Measurements from ENCODE around the gene FMN1. TPM values are rescaled to one million over a fixed set of nuclear protein-coding genes. Genes with fewer than 3 reads are reported as not detected.

The FMN1 gene
- polyA plus RNA-seq, 1 donor from 2014 or later: 0.40 TPM

GRCh38 chr15:32794973-32795372 is 399.5 kb downstream of the FMN1 start:
- TF ChIP-seq EP300 (conservative IDR thresholded peaks at IDR 0.05; ENCODE audit: poor library complexity, severe bottlenecking) (no peak), MXI1 (conservative IDR thresholded peaks at IDR 0.05; ENCODE audit: poor library complexity, severe bottlenecking) (no peak), RAD21 (conservative IDR thresholded peaks at IDR 0.05) (no peak), CTCF (IDR thresholded peaks at IDR 0.05; ENCODE audit: poor library complexity, severe bottlenecking) (no peak), TAF1 (IDR thresholded peaks at IDR 0.05; ENCODE audit: low read depth) (no peak), EZH2 (IDR thresholded peaks at IDR 0.05; ENCODE audit: borderline replicate concordance, insufficient read depth, low read length, poor library complexity, severe bottlenecking) (no peak), SMC3 (conservative IDR thresholded peaks at IDR 0.05; ENCODE audit: poor library complexity) (no peak), REST (IDR thresholded peaks at IDR 0.05; ENCODE audit: borderline replicate concordance) (no peak), POLR2AphosphoS5 (IDR thresholded peaks at IDR 0.05) (no peak)
- Histone ChIP-seq H3K9me2 (ENCODE audit: insufficient read depth, low read length) (no peaks in the 10 kb centered on the region), H3K27ac (ENCODE audit: low read length) (no peak overlapping the region), H3K9me3 (ENCODE audit: low read length) (no peaks in the 10 kb centered on the region), H3K79me2 (replicated peaks; ENCODE audit: insufficient read depth, low read length) (no peaks in the 10 kb centered on the region), H3K9ac (ENCODE audit: low read length) (no peak overlapping the region), H3K36me3 (ENCODE audit: insufficient read depth, low read length) (no peaks in the 10 kb centered on the region), H3K4me2 (ENCODE audit: low read length) (no peak overlapping the region), H3K27me3 (ENCODE audit: insufficient read depth, low read depth, low read length) (no peaks in the 10 kb centered on the region), H3F3A (ENCODE audit: insufficient read depth, low read length, poor library complexity, severe bottlenecking) (no peaks in the 10 kb centered on the region), H3K4me3 (ENCODE audit: low read length) (no peak overlapping the region), H2AFZ (ENCODE audit: low read depth, low read length) (no peak overlapping the region), H4K20me1 (ENCODE audit: insufficient read depth) (no peaks in the 10 kb centered on the region)

GRCh38 chr15:32792436-32792835 is 402.1 kb downstream of the FMN1 start:
- H3K36me3 ChIP-seq (ENCODE audit: insufficient read depth, low read length): no peaks in the 10 kb centered on the region
- no peaks in the 10 kb centered on the region for H3K9me3 ChIP-seq (ENCODE audit: low read length)
- no peaks in the 10 kb centered on the region for H3K9me2 ChIP-seq (ENCODE audit: insufficient read depth, low read length)
- no peak overlapping the region for H3K27ac ChIP-seq (ENCODE audit: low read length)
- no peak overlapping the region for H2AFZ ChIP-seq (ENCODE audit: low read depth, low read length)
- no peaks in the 10 kb centered on the region for H3F3A ChIP-seq (ENCODE audit: insufficient read depth, low read length, poor library complexity, severe bottlenecking)
- TF ChIP-seq POLR2AphosphoS5 (IDR thresholded peaks at IDR 0.05) (no peak), SMC3 (conservative IDR thresholded peaks at IDR 0.05; ENCODE audit: poor library complexity) (no peak), RAD21 (conservative IDR thresholded peaks at IDR 0.05) (no peak), MXI1 (conservative IDR thresholded peaks at IDR 0.05; ENCODE audit: poor library complexity, severe bottlenecking) (no peak), EZH2 (IDR thresholded peaks at IDR 0.05; ENCODE audit: borderline replicate concordance, insufficient read depth, low read length, poor library complexity, severe bottlenecking) (no peak), EP300 (conservative IDR thresholded peaks at IDR 0.05; ENCODE audit: poor library complexity, severe bottlenecking) (no peak), REST (IDR thresholded peaks at IDR 0.05; ENCODE audit: borderline replicate concordance) (no peak), TAF1 (IDR thresholded peaks at IDR 0.05; ENCODE audit: low read depth) (no peak), CTCF (IDR thresholded peaks at IDR 0.05; ENCODE audit: poor library complexity, severe bottlenecking) (no peak)
- no peaks in the 10 kb centered on the region for H3K79me2 ChIP-seq (replicated peaks; ENCODE audit: insufficient read depth, low read length)
- no peaks in the 10 kb centered on the region for H4K20me1 ChIP-seq (ENCODE audit: insufficient read depth)
- no peak overlapping the region for H3K9ac ChIP-seq (ENCODE audit: low read length)
- no peak overlapping the region for H3K4me2 ChIP-seq (ENCODE audit: low read length)
- H3K27me3 ChIP-seq (ENCODE audit: insufficient read depth, low read depth, low read length): no peaks in the 10 kb centered on the region
- H3K4me3 ChIP-seq (ENCODE audit: low read length): no peak overlapping the region
